Neural cell (in vitro differentiated cells): ENCODE measurements around the gene CDKAL1.

ENCODE experiments used
- EP300 ChIP-seq: fragments of 450-650 bp; conservative IDR thresholded peaks from 2 replicates; pipeline ENCODE4 v1.6.1; 2014; ENCODE audit warnings: antibody characterized with exemption, mild to moderate bottlenecking, moderate library complexity; ENCODE audit not compliant: poor library complexity, severe bottlenecking
- POLR2AphosphoS5 ChIP-seq: IDR thresholded peaks from 2 replicates; pipeline ENCODE4 v1.6.1; 2012
- SMC3 ChIP-seq: fragments of 450-650 bp; conservative IDR thresholded peaks from 2 replicates; pipeline ENCODE4 v1.6.1; 2014; ENCODE audit warnings: antibody characterized with exemption, mild to moderate bottlenecking, moderate library complexity; ENCODE audit not compliant: poor library complexity
- TAF1 ChIP-seq: IDR thresholded peaks from 2 replicates; pipeline ENCODE4 v1.6.1; 2012; ENCODE audit warnings: low read depth
- TF ChIP-seq, protein P1 (sequence below): fragments of 450-650 bp; IDR thresholded peaks from 2 replicates; pipeline ENCODE4 v1.5.1; 2014; ENCODE audit warnings: antibody characterized with exemption, mild to moderate bottlenecking, moderate library complexity; ENCODE audit not compliant: poor library complexity, severe bottlenecking
- TF ChIP-seq, protein P2 (sequence below): IDR thresholded peaks from 2 replicates; pipeline ENCODE4 v1.6.1; 2012; ENCODE audit warnings: borderline replicate concordance

DNA sequence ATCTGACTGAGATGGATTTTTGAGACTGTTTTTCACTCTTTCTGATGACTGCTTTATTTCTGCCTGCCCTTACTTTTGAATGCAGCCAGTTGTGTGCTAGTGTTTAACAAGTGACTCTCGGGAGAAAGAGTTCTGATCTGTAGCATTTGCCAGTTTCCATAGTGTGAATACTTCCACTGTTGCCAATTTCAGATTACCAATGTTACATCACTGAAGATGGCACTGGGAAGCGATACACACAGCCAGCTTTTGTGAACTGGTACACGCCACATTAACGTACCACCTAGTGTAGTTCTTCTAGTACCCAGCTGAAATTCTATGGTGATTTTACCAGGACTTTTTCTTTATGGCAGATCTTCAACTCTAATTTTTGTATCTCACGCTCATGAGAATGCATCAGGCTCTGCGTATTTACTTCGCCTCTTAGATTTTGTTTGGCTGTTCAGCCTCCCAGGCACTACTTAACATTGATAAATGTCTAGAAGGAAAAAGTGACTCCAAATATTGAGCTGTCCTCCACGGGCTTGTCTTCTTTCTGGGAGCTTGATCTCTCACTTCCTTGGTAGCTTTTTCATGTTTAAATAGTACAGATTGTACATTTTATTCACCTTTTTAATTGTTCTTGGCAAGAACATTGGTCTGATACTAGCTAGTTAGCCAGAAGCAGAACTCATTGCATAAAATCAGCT, 537.7 kb downstream of the CDKAL1 start:
- TF ChIP-seq, protein P1, sequence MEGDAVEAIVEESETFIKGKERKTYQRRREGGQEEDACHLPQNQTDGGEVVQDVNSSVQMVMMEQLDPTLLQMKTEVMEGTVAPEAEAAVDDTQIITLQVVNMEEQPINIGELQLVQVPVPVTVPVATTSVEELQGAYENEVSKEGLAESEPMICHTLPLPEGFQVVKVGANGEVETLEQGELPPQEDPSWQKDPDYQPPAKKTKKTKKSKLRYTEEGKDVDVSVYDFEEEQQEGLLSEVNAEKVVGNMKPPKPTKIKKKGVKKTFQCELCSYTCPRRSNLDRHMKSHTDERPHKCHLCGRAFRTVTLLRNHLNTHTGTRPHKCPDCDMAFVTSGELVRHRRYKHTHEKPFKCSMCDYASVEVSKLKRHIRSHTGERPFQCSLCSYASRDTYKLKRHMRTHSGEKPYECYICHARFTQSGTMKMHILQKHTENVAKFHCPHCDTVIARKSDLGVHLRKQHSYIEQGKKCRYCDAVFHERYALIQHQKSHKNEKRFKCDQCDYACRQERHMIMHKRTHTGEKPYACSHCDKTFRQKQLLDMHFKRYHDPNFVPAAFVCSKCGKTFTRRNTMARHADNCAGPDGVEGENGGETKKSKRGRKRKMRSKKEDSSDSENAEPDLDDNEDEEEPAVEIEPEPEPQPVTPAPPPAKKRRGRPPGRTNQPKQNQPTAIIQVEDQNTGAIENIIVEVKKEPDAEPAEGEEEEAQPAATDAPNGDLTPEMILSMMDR = no peak
- TF ChIP-seq TAF1 (no peak), POLR2AphosphoS5 (no peak), EP300 (no peak), SMC3 (no peak)
- TF ChIP-seq, protein P2, sequence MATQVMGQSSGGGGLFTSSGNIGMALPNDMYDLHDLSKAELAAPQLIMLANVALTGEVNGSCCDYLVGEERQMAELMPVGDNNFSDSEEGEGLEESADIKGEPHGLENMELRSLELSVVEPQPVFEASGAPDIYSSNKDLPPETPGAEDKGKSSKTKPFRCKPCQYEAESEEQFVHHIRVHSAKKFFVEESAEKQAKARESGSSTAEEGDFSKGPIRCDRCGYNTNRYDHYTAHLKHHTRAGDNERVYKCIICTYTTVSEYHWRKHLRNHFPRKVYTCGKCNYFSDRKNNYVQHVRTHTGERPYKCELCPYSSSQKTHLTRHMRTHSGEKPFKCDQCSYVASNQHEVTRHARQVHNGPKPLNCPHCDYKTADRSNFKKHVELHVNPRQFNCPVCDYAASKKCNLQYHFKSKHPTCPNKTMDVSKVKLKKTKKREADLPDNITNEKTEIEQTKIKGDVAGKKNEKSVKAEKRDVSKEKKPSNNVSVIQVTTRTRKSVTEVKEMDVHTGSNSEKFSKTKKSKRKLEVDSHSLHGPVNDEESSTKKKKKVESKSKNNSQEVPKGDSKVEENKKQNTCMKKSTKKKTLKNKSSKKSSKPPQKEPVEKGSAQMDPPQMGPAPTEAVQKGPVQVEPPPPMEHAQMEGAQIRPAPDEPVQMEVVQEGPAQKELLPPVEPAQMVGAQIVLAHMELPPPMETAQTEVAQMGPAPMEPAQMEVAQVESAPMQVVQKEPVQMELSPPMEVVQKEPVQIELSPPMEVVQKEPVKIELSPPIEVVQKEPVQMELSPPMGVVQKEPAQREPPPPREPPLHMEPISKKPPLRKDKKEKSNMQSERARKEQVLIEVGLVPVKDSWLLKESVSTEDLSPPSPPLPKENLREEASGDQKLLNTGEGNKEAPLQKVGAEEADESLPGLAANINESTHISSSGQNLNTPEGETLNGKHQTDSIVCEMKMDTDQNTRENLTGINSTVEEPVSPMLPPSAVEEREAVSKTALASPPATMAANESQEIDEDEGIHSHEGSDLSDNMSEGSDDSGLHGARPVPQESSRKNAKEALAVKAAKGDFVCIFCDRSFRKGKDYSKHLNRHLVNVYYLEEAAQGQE = no peak
